ENCODE measurements around the gene PRKAR1A. TPM values are rescaled to one million over a fixed set of nuclear protein-coding genes. Genes with fewer than 3 reads are reported as not detected.

Gene PRKAR1A
- total RNA-seq (2022; extraction: Qiagen RNA extraction), result 120 to 183 TPM (median 154 TPM) in 5 replicates

GRCh38 chr17:68512247-68512959, at the start of gene PRKAR1A:
TSS of gene PRKAR1A (plus strand) at chr17:68512430. CDS start at chr17:68515400, 2,970 bp downstream.

Other genes with a start within 250 kb of the PRKAR1A start
- gene SLC16A6, start 221.3 kb upstream of the PRKAR1A start, total RNA-seq (2022; extraction: Qiagen RNA extraction), result 0.29 to 0.49 TPM (median 0.31 TPM) in 5 replicates
- gene ARSG, start 220.9 kb upstream of the PRKAR1A start, total RNA-seq (2022; extraction: Qiagen RNA extraction), result 1.3 to 2.0 TPM (median 1.5 TPM) in 5 replicates
- gene WIPI1, start 54.9 kb upstream of the PRKAR1A start, total RNA-seq (2022; extraction: Qiagen RNA extraction), result 10.0 to 12.9 TPM (median 11.1 TPM) in 5 replicates
- gene FAM20A, start 88.9 kb downstream of the PRKAR1A start, total RNA-seq (2022; extraction: Qiagen RNA extraction), result 0.03 to 0.15 TPM (median 0.11 TPM) in 4 of 5 replicates, not detected in the other

All from A549 treated with AZD2906 at 1 μM for 4 hours (cell line).